ENCODE results near the gene PPIC.
"Not testable (repeated sequence)": the region's sequence is repeated elsewhere in the genome, so short reads cannot be mapped to it uniquely, and the experiment has no call there.

PPIC gene

DNA sequence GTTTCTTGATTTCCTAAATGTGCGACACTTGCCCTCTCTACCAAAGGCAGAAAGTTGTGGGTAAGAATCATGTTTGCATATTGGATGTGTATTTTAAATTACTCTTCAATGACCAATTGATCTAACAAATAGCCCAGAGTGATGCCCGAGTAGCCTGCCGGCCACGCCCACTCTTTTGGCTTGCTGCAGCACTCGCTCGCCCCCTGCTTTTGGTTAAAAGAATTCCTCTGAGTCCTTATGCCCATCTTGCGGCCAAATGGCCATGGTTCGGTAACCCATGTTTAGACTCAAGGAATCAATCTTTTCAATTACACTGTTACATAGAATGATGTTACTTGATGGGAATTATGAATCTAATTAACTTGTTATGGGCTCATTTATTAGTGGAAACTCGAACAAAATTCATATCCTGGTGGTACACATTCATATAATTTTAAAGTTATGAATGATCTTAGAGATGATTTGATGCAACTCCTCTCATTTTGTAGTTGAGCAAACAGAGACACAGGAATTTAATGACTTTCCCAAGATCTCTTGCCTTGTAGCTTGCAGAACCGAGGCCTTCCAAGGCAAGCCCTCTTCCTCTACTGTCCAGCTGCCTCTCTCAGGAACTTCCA is 36.5 kb downstream of the PPIC start:
- Histone ChIP-seq H3K36me3 (ENCODE audit: control insufficient read depth, insufficient read depth, low read length) (peaks cover 3% of the 10 kb centered on the region), H3K9ac (ENCODE audit: low read length) (no peak overlapping the region), H3K4me1 (ENCODE audit: control insufficient read depth, insufficient read depth, low read length) (no peaks in the 10 kb centered on the region), H3K4me3 (ENCODE audit: low read length) (no peak overlapping the region), H3K27me3 (ENCODE audit: control insufficient read depth, insufficient read depth, low read length) (no peaks in the 10 kb centered on the region), H3K27ac (ENCODE audit: low read depth, low read length) (no peak overlapping the region)

DNA sequence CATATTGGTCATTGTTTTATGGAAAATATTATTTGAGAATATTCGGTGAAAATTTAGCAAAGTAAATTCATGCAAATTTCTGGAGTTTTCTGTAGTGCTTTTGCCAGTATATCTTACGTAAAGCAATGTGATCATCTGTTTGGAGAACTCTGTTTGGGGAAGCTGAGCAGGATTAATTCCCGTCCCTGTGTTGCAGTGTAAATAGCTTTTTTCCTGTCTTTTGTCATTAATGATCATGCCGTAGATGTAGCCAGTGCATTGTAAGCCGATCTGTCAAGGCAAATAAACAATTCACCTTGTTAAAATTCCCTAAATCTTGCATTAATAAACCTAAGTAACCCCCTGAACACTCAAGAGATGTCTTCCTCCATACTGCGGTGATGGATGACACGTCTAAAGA is 39.2 kb downstream of the PPIC start:
- H3K4me1 ChIP-seq (ENCODE audit: control insufficient read depth, insufficient read depth, low read length), result no peaks in the 10 kb centered on the region
- H3K4me3 ChIP-seq (ENCODE audit: low read length), result no peak overlapping the region
- no peaks in the 10 kb centered on the region for H3K27me3 ChIP-seq (ENCODE audit: control insufficient read depth, insufficient read depth, low read length)
- H3K36me3 ChIP-seq (ENCODE audit: control insufficient read depth, insufficient read depth, low read length), result peaks cover 3% of the 10 kb centered on the region
- H3K27ac ChIP-seq (ENCODE audit: low read depth, low read length), result no peak overlapping the region
- no peak overlapping the region for H3K9ac ChIP-seq (ENCODE audit: low read length)

DNA sequence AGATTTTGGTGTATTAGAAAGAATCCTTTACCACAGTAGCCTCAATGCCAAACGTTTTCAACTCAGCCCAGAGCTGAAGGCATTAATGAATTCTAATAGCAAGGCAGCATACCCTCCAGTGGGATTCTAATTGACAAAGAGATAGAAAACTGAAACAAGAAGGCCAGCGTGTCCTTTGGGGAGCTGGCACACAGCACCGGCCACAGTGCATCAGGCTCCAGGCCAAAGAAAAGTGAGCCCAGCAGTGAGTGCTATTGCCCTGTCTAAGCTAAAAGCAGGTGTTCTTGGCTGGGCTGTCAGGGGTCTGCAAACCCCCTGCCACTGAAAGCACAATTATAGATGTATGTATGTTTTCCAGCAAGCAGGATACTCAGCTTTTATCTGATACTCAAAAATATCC is 40.4 kb downstream of the PPIC start:
- no peaks in the 10 kb centered on the region for H3K27me3 ChIP-seq (ENCODE audit: control insufficient read depth, insufficient read depth, low read length)
- H3K4me1 ChIP-seq (ENCODE audit: control insufficient read depth, insufficient read depth, low read length), result no peaks in the 10 kb centered on the region
- H3K4me3 ChIP-seq (ENCODE audit: low read length), result no peak overlapping the region
- H3K36me3 ChIP-seq (ENCODE audit: control insufficient read depth, insufficient read depth, low read length), result peaks cover 3% of the 10 kb centered on the region
- no peak overlapping the region for H3K27ac ChIP-seq (ENCODE audit: low read depth, low read length)
- no peak overlapping the region for H3K9ac ChIP-seq (ENCODE audit: low read length)

DNA sequence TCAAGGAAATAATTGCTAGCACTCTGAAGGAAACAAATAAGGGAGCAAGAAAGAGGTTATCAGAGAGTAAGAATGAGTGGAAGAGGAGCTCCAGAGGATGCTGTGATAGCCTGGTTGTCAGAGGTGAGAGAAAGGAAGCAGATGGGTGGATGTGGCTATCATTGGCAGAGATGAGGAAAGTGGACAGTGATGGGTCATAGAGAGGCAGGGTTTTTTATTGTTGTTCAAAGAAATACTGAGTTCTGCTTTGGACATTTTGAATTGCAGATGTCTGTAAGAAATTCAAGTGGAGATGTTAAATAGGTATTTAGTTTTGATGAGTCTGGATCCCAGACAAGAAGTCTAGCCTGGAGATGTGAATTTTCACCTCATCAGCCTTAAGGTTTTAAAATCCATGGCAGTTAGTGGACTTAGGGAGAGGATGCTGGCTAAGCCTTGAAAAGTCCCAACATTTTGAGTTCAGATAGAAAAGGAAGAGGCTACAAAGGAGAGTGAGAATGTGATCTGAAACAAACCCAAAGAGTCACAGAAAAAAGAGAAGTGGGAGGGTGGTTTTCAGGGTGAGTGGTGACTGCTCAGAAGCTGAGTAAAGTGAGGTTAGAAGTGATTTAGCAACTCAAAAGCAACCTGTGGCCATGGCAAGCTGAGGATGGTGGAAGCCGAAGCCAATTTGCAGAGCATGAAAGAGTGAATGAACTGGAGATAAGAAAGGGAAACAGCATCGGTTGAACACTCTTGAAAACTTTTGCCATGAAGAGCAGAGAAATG is 50.4 kb downstream of the PPIC start:
- Histone ChIP-seq H3K9ac (ENCODE audit: low read length) (no peak overlapping the region), H3K36me3 (ENCODE audit: control insufficient read depth, insufficient read depth, low read length) (no peaks in the 10 kb centered on the region), H3K4me3 (ENCODE audit: low read length) (no peak overlapping the region)

DNA sequence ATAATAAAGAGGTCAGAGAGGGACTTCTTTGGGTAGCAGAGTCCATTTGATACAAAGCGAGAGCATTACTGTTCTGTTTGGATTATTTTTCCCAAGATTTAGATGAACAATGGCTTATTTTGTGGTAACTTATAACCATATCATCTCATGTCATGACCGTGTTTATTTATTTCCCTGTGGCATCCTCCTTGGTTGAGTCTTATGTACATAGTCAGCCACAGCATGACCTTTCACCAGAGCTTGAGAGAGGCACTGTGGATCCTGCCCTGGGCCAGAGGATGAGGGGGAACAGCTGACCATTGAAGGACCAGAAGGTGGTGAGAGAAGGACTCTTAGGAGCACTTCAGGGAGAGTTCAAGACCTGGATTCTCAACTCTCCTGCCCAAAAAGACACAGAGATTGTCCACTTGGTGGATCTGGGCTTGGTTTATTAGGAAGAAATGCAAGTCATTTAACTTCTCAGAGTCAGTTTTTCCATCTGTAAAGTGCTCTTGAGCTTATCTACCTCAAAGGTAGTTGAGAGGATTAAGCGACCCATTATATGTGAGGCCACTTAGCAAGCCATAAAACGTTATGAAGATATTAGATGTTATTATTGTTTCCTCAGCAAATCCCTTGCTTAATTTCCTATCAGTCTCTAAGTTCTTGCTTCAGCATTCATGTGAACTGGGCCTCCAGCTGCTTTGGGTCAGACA is 51.4 kb downstream of the PPIC start:
- Histone ChIP-seq H3K4me3 (ENCODE audit: low read length) (no peak overlapping the region), H3K36me3 (ENCODE audit: control insufficient read depth, insufficient read depth, low read length) (no peaks in the 10 kb centered on the region), H3K4me1 (ENCODE audit: control insufficient read depth, insufficient read depth, low read length) (no peaks in the 10 kb centered on the region), H3K27me3 (ENCODE audit: control insufficient read depth, insufficient read depth, low read length) (no peaks in the 10 kb centered on the region), H3K27ac (ENCODE audit: low read depth, low read length) (no peak overlapping the region), H3K9ac (ENCODE audit: low read length) (no peak overlapping the region)

More for the DNA sequence above, 50.4 kb downstream of the PPIC start:
- Histone ChIP-seq H3K27ac (ENCODE audit: low read depth, low read length) (no peak overlapping the region), H3K27me3 (ENCODE audit: control insufficient read depth, insufficient read depth, low read length) (no peaks in the 10 kb centered on the region), H3K4me1 (ENCODE audit: control insufficient read depth, insufficient read depth, low read length) (no peaks in the 10 kb centered on the region)

DNA sequence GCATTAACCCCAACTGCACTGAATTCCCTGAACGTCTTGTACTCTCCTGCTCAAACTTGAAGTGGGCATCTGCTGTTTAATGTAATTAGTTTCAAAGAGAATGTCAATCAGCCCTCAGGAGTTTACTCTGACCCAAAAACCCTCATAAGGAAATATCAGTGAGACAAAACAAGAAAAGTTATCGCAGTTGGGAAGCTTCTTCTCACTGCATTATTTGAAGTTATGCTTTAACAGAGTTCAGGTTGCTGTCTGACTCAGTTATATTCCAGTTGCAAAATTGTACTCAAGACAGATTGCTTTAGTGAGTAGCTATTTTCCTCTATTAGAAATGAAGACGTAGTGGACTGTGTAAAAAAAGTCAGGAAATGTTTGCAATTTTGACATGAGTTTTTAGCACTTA is 52.1 kb downstream of the PPIC start:
- Histone ChIP-seq H3K27ac (ENCODE audit: low read depth, low read length) (no peak overlapping the region), H3K4me3 (ENCODE audit: low read length) (no peak overlapping the region), H3K36me3 (ENCODE audit: control insufficient read depth, insufficient read depth, low read length) (no peaks in the 10 kb centered on the region), H3K9ac (ENCODE audit: low read length) (no peak overlapping the region), H3K4me1 (ENCODE audit: control insufficient read depth, insufficient read depth, low read length) (no peaks in the 10 kb centered on the region), H3K27me3 (ENCODE audit: control insufficient read depth, insufficient read depth, low read length) (no peaks in the 10 kb centered on the region)

DNA sequence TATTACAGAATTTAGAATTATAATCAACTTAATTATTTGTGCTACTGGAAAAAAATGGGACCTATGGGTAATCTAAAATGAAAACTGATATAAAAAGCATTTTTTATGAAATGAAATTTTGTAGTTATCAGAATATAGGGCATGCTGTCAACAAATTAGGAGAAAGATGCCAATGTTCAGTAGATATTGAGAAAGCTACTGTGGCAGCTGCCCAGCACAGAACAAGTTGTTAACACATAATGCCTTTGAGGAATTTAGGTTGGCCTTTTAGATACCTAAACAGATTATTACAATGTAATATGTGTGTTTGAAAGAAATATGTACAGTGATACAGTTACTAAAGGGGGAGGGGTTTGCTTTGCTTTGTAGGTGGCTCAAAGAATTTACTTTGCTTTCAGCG is 54.1 kb downstream of the PPIC start:
- no peak overlapping the region for H3K4me3 ChIP-seq (ENCODE audit: low read length)
- H3K9ac ChIP-seq (ENCODE audit: low read length), result no peak overlapping the region
- H3K27me3 ChIP-seq (ENCODE audit: control insufficient read depth, insufficient read depth, low read length), result no peaks in the 10 kb centered on the region
- no peak overlapping the region for H3K27ac ChIP-seq (ENCODE audit: low read depth, low read length)
- H3K36me3 ChIP-seq (ENCODE audit: control insufficient read depth, insufficient read depth, low read length), result no peaks in the 10 kb centered on the region
- H3K4me1 ChIP-seq (ENCODE audit: control insufficient read depth, insufficient read depth, low read length), result no peaks in the 10 kb centered on the region

GRCh38 chr5:122981846-122982245 is 54.7 kb downstream of the PPIC start:
- Histone ChIP-seq H3K27me3 (ENCODE audit: control insufficient read depth, insufficient read depth, low read length) (no peaks in the 10 kb centered on the region), H3K27ac (ENCODE audit: low read depth, low read length) (no peak overlapping the region), H3K4me3 (ENCODE audit: low read length) (no peak overlapping the region), H3K9ac (ENCODE audit: low read length) (no peak overlapping the region), H3K36me3 (ENCODE audit: control insufficient read depth, insufficient read depth, low read length) (no peaks in the 10 kb centered on the region), H3K4me1 (ENCODE audit: control insufficient read depth, insufficient read depth, low read length) (no peaks in the 10 kb centered on the region)

GRCh38 chr5:122978644-122979297 is 57.8 kb downstream of the PPIC start:
- Histone ChIP-seq H3K9ac (ENCODE audit: low read length) (no peak overlapping the region), H3K27ac (ENCODE audit: low read depth, low read length) (no peak overlapping the region), H3K4me1 (ENCODE audit: control insufficient read depth, insufficient read depth, low read length) (no peaks in the 10 kb centered on the region), H3K4me3 (ENCODE audit: low read length) (no peak overlapping the region), H3K36me3 (ENCODE audit: control insufficient read depth, insufficient read depth, low read length) (no peaks in the 10 kb centered on the region), H3K27me3 (ENCODE audit: control insufficient read depth, insufficient read depth, low read length) (no peaks in the 10 kb centered on the region)

- H3K27me3 ChIP-seq (ENCODE audit: control insufficient read depth, insufficient read depth, low read length), result no peaks in the 10 kb centered on the region
- no peak overlapping the region for H3K9ac ChIP-seq (ENCODE audit: low read length)
- no peaks in the 10 kb centered on the region for H3K36me3 ChIP-seq (ENCODE audit: control insufficient read depth, insufficient read depth, low read length)
Measured at GRCh38 chr5:122978068-122978467, 58.5 kb downstream of the PPIC start.

GRCh38 chr5:122977319-122977718 is 59.2 kb downstream of the PPIC start:
- Histone ChIP-seq H3K36me3 (ENCODE audit: control insufficient read depth, insufficient read depth, low read length) (no peaks in the 10 kb centered on the region), H3K4me3 (ENCODE audit: low read length) (no peak overlapping the region), H3K27me3 (ENCODE audit: control insufficient read depth, insufficient read depth, low read length) (no peaks in the 10 kb centered on the region)

More at GRCh38 chr5:122978068-122978467, 58.5 kb downstream of the PPIC start:
- Histone ChIP-seq H3K27ac (ENCODE audit: low read depth, low read length) (no peak overlapping the region), H3K4me1 (ENCODE audit: control insufficient read depth, insufficient read depth, low read length) (no peaks in the 10 kb centered on the region), H3K4me3 (ENCODE audit: low read length) (no peak overlapping the region)

GRCh38 chr5:122974251-122974650 is 62.3 kb downstream of the PPIC start:
- H3K9ac ChIP-seq (ENCODE audit: low read length); H3K27me3 ChIP-seq (ENCODE audit: control insufficient read depth, insufficient read depth, low read length); H3K4me3 ChIP-seq (ENCODE audit: low read length); H3K4me1 ChIP-seq (ENCODE audit: control insufficient read depth, insufficient read depth, low read length); H3K27ac ChIP-seq (ENCODE audit: low read depth, low read length); H3K36me3 ChIP-seq (ENCODE audit: control insufficient read depth, insufficient read depth, low read length): not testable (repeated sequence)

More at GRCh38 chr5:122977319-122977718, 59.2 kb downstream of the PPIC start:
- Histone ChIP-seq H3K4me1 (ENCODE audit: control insufficient read depth, insufficient read depth, low read length) (no peaks in the 10 kb centered on the region), H3K9ac (ENCODE audit: low read length) (no peak overlapping the region), H3K27ac (ENCODE audit: low read depth, low read length) (no peak overlapping the region)

Measured in rectal smooth muscle tissue (tissue), 1 donor.